Measurements from ENCODE around the gene IRAK3.

Gene IRAK3

DNA sequence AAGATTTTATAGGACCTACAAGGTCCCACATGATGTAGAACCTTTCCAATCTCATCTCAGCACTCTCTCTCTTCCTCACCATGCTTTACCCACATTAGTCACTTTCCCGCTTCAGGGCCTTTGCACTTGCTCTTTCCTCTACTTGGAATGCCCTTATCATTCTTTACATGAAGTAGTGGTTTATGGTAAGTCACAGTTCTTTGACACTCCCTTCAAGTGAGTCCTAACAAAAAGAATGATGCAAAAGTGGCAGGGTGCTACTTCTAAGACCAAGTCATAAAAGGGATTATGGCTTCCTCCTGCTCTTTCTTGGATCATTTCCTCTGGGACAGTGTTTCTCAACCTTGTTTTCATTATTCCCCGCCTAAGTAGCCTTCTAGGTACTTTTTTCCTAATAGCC lies 32.4 kb upstream of the IRAK3 start:
- Histone ChIP-seq H3K27ac (no peak overlapping the region), H3K4me3 (ENCODE audit: low read depth, low read length) (no peak overlapping the region), H3K36me3 (replicated peaks) (peaks cover 7% of the 10 kb centered on the region), H3K27me3 (replicated peaks) (no peaks in the 10 kb centered on the region)
- in situ Hi-C loops (cut with HindIII; ENCODE audit: low pct_ligation_motif_present, low sequenced_read_pairs), result no loop called here
- DNase-seq, result peak; percentile 6
- TF ChIP-seq, protein P1, sequence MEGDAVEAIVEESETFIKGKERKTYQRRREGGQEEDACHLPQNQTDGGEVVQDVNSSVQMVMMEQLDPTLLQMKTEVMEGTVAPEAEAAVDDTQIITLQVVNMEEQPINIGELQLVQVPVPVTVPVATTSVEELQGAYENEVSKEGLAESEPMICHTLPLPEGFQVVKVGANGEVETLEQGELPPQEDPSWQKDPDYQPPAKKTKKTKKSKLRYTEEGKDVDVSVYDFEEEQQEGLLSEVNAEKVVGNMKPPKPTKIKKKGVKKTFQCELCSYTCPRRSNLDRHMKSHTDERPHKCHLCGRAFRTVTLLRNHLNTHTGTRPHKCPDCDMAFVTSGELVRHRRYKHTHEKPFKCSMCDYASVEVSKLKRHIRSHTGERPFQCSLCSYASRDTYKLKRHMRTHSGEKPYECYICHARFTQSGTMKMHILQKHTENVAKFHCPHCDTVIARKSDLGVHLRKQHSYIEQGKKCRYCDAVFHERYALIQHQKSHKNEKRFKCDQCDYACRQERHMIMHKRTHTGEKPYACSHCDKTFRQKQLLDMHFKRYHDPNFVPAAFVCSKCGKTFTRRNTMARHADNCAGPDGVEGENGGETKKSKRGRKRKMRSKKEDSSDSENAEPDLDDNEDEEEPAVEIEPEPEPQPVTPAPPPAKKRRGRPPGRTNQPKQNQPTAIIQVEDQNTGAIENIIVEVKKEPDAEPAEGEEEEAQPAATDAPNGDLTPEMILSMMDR (IDR thresholded peaks at IDR 0.05; ENCODE audit: low read depth, low read length, missing control alignments), result no peak

DNA sequence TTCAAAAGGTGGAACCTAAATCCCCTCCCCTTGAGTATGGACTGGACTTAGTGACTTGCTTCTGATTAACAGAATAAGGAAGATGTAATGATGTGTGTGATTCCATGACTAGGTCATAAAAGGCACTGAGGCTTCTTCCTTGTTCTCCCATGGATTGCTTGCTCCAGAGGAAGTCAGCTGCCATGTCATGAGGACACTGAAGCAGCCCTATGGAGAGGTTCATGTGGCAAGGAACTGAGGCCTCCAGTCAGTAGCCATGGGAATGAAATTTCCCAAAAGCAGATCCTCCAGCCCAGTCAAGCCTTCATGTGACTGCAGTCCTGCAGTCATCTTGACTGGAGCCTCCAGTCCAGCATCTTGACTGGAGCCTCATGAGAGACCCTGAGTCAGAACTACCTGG lies 29.9 kb upstream of the IRAK3 start:
- Histone ChIP-seq H3K27me3 (replicated peaks) (no peaks in the 10 kb centered on the region), H3K36me3 (replicated peaks) (peaks cover 7% of the 10 kb centered on the region), H3K27ac (no peak overlapping the region), H3K4me3 (ENCODE audit: low read depth, low read length) (no peak overlapping the region)
- TF ChIP-seq, protein P1 (IDR thresholded peaks at IDR 0.05; ENCODE audit: low read depth, low read length, missing control alignments), result no peak
- in situ Hi-C loops (cut with HindIII; ENCODE audit: low pct_ligation_motif_present, low sequenced_read_pairs), result no loop called here
- DNase-seq, result no peak

DNA sequence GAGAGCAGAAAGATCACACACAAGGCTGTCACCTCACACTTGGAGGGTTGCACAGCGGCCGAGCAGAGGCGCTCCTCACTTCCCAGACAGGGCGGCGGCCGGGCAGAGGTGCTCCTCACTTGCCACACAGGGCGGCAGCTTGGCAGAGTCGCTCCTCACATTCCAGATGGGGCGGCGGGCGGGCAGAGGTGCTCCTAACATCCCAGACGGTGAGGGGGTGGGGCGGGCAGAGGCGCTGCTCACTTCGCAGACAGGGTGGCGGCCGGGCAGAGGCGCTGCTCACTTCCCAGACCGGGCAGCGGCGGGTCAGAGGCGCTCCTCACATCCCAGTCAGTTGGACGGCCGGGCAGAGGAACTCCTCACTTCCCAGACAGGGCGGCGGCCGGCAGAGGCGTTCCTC lies 28.3 kb upstream of the IRAK3 start:
- TF ChIP-seq, protein P1 (IDR thresholded peaks at IDR 0.05; ENCODE audit: low read depth, low read length, missing control alignments), result no peak
- in situ Hi-C loops (cut with HindIII; ENCODE audit: low pct_ligation_motif_present, low sequenced_read_pairs), result no loop called here
- no peak overlapping the region for H3K27ac ChIP-seq
- H3K4me3 ChIP-seq (ENCODE audit: low read depth, low read length), result no peak overlapping the region
- DNase-seq, result no peak
- no peaks in the 10 kb centered on the region for H3K27me3 ChIP-seq (replicated peaks)
- peaks cover 7% of the 10 kb centered on the region for H3K36me3 ChIP-seq (replicated peaks)

DNA sequence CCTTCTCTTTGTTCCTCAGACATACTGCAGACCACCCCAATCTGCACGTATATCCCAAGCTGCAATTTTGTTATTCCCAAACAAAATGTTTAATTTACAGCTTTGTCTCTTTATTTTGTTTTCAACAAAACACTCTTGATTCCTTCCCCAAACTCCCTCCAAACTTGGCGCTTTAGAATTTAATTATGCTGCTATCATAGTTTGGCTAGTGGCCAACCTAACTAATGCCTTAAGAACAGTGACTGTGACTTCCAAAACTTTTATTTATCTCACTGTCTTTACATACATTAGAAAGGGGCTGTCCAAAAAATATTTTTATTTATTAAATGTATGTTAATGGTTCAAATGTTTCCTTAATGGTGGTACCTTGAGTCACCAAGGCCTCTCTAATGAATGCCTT lies 26.3 kb upstream of the IRAK3 start:
- Histone ChIP-seq H3K27me3 (replicated peaks) (no peaks in the 10 kb centered on the region), H3K27ac (no peak overlapping the region), H3K36me3 (replicated peaks) (peaks cover 7% of the 10 kb centered on the region), H3K4me3 (ENCODE audit: low read depth, low read length) (no peak overlapping the region)
- DNase-seq, result no peak
- in situ Hi-C loops (cut with HindIII; ENCODE audit: low pct_ligation_motif_present, low sequenced_read_pairs), result no loop called here
- TF ChIP-seq, protein P1 (IDR thresholded peaks at IDR 0.05; ENCODE audit: low read depth, low read length, missing control alignments), result no peak

DNA sequence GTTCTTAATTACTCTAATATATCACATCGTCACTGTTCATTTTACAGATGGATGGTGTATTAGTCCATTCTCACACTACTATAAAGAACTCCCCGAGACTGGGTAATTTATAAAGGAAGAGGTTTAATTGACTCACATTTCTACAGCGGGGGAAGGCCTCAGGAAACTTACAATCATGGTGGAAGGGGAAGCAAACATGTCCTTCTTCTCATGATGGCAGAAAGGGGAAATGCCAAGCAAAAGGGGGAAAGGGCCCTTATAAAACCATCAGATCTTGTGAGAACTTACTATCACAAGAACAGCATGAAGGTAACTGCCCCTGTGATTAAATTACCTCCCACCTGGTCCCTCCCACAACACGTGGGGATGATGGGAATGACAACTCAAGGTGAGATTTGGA lies 25.7 kb upstream of the IRAK3 start:
- Histone ChIP-seq H3K27me3 (replicated peaks) (no peaks in the 10 kb centered on the region), H3K4me3 (ENCODE audit: low read depth, low read length) (no peak overlapping the region), H3K27ac (no peak overlapping the region), H3K36me3 (replicated peaks) (peaks cover 7% of the 10 kb centered on the region)
- in situ Hi-C loops (cut with HindIII; ENCODE audit: low pct_ligation_motif_present, low sequenced_read_pairs), result no loop called here
- no peak for DNase-seq
- TF ChIP-seq, protein P1 (IDR thresholded peaks at IDR 0.05; ENCODE audit: low read depth, low read length, missing control alignments), result no peak

DNA sequence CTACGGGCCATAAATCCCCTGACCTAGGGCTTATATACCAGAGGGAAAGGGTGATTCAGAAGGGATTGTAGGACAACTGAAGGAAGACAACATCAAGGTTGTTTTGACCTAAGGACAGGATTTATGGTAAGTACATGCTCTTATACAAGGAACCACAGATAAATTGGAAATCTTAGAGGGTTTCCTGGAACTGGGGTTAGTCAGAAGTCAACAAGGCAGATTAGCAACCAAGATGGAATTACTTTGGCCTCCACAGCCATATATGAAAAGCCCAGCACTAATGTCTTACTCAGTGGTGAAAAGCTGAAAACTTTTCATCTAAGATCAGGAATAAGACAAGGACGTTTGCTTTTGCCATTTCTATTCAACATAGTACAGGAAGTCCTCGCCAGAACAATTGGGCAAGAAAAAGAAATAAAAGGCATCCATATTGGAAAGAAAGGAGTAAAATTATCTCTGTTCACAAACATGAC lies 24.6 kb upstream of the IRAK3 start:
- Histone ChIP-seq H3K36me3 (replicated peaks) (peaks cover 7% of the 10 kb centered on the region), H3K4me3 (ENCODE audit: low read depth, low read length) (no peak overlapping the region), H3K27ac (no peak overlapping the region), H3K27me3 (replicated peaks) (no peaks in the 10 kb centered on the region)
- in situ Hi-C loops (cut with HindIII; ENCODE audit: low pct_ligation_motif_present, low sequenced_read_pairs), result no loop called here
- TF ChIP-seq, protein P1 (IDR thresholded peaks at IDR 0.05; ENCODE audit: low read depth, low read length, missing control alignments), result no peak
- DNase-seq, result no peak
